Rectal smooth muscle tissue (tissue), 1 donor: ENCODE data around the gene PLGLB2.
"Not testable (repeated sequence)": the region's sequence is repeated elsewhere in the genome, so short reads cannot be mapped to it uniquely, and the experiment has no call there.

ENCODE experiments used
- H3K27ac ChIP-seq: one replicate; pipeline ENCODE4 v1.7.0; 2013; ENCODE audit warnings: low read depth, low read length, inconsistent platforms
- H3K27me3 ChIP-seq: one replicate; pipeline ENCODE4 v1.7.0; 2013; ENCODE audit warnings: low read length; ENCODE audit not compliant: control insufficient read depth, insufficient read depth
- H3K36me3 ChIP-seq: one replicate; pipeline ENCODE4 v1.7.0; 2013; ENCODE audit warnings: low read length; ENCODE audit not compliant: control insufficient read depth, insufficient read depth
- H3K4me1 ChIP-seq: one replicate; pipeline ENCODE4 v1.7.0; 2013; ENCODE audit warnings: low read length; ENCODE audit not compliant: control insufficient read depth, insufficient read depth
- H3K4me3 ChIP-seq: one replicate; pipeline ENCODE4 v1.7.0; 2013; ENCODE audit warnings: low read length
- H3K9ac ChIP-seq: one replicate; pipeline ENCODE4 v1.7.0; 2013; ENCODE audit warnings: low read length

The PLGLB2 gene

GRCh38 chr2:87747791-87748190 lies at the start of gene PLGLB2:
Gene PLGLB2 (plus strand): TSS chr2:87748087. CDS start chr2:87748154, 67 bp downstream.
- H3K27ac ChIP-seq, H3K4me3 ChIP-seq, H3K4me1 ChIP-seq, H3K27me3 ChIP-seq, H3K9ac ChIP-seq, H3K36me3 ChIP-seq: not testable (repeated sequence)

- not testable (repeated sequence) for H3K4me1 ChIP-seq, H3K27ac ChIP-seq, H3K4me3 ChIP-seq, H3K27me3 ChIP-seq, H3K36me3 ChIP-seq, H3K9ac ChIP-seq
Observed at GRCh38 chr2:87704572-87705323, 43.1 kb upstream of the PLGLB2 start.

GRCh38 chr2:87708368-87708767 lies 39.5 kb upstream of the PLGLB2 start:
- H3K27me3 ChIP-seq, H3K27ac ChIP-seq, H3K9ac ChIP-seq, H3K4me3 ChIP-seq, H3K4me1 ChIP-seq, H3K36me3 ChIP-seq: not testable (repeated sequence)

- not testable (repeated sequence) for H3K27me3 ChIP-seq, H3K36me3 ChIP-seq, H3K4me3 ChIP-seq
Observed at GRCh38 chr2:87727940-87728599, 19.8 kb upstream of the PLGLB2 start.

GRCh38 chr2:87740928-87741327 lies 7.0 kb upstream of the PLGLB2 start:
- not testable (repeated sequence) for H3K4me1 ChIP-seq, H3K27ac ChIP-seq, H3K36me3 ChIP-seq, H3K27me3 ChIP-seq, H3K4me3 ChIP-seq, H3K9ac ChIP-seq

More at GRCh38 chr2:87727940-87728599, 19.8 kb upstream of the PLGLB2 start:
- H3K4me1 ChIP-seq, H3K9ac ChIP-seq, H3K27ac ChIP-seq: not testable (repeated sequence)

- not testable (repeated sequence) for H3K36me3 ChIP-seq, H3K27ac ChIP-seq, H3K27me3 ChIP-seq
Observed at GRCh38 chr2:87742393-87743108, 5.3 kb upstream of the PLGLB2 start.

GRCh38 chr2:87743638-87744037 lies 4.2 kb upstream of the PLGLB2 start:
- H3K36me3 ChIP-seq, H3K9ac ChIP-seq, H3K27ac ChIP-seq, H3K4me1 ChIP-seq, H3K4me3 ChIP-seq, H3K27me3 ChIP-seq: not testable (repeated sequence)

More at GRCh38 chr2:87742393-87743108, 5.3 kb upstream of the PLGLB2 start:
- H3K4me1 ChIP-seq, H3K4me3 ChIP-seq, H3K9ac ChIP-seq: not testable (repeated sequence)

GRCh38 chr2:87745353-87745951 lies 2.4 kb upstream of the PLGLB2 start:
- H3K4me1 ChIP-seq, H3K36me3 ChIP-seq, H3K27ac ChIP-seq, H3K27me3 ChIP-seq, H3K4me3 ChIP-seq, H3K9ac ChIP-seq: not testable (repeated sequence)

GRCh38 chr2:87748524-87748923 lies 637 bp downstream of the PLGLB2 start:
- H3K27ac ChIP-seq, H3K4me3 ChIP-seq, H3K4me1 ChIP-seq, H3K36me3 ChIP-seq, H3K27me3 ChIP-seq, H3K9ac ChIP-seq: not testable (repeated sequence)

GRCh38 chr2:87750560-87750959 lies 2.7 kb downstream of the PLGLB2 start:
- H3K27me3 ChIP-seq, H3K9ac ChIP-seq: not testable (repeated sequence)

GRCh38 chr2:87754759-87755158 lies 6.9 kb downstream of the PLGLB2 start:
- not testable (repeated sequence) for H3K9ac ChIP-seq, H3K27me3 ChIP-seq, H3K36me3 ChIP-seq, H3K27ac ChIP-seq, H3K4me1 ChIP-seq, H3K4me3 ChIP-seq

More at GRCh38 chr2:87750560-87750959, 2.7 kb downstream of the PLGLB2 start:
- not testable (repeated sequence) for H3K27ac ChIP-seq, H3K4me3 ChIP-seq, H3K4me1 ChIP-seq, H3K36me3 ChIP-seq
